Kidney epithelial cell (primary cell): ENCODE data around the gene NAPA. TPM values are rescaled to one million over a fixed set of nuclear protein-coding genes. Genes with fewer than 3 reads are reported as not detected.
A peak's percentile ranks its signal among the peaks of the same experiment; 100 is the strongest.

Experiments used
- DNase-seq: peaks from one replicate; pipeline ENCODE4 v3.0.0-alpha.2; 2010; ENCODE audit warnings: low read depth
- H3K27me3 ChIP-seq: 2 replicates; pipeline ENCODE4 v1.6.0; 2011; ENCODE audit warnings: low read length; ENCODE audit not compliant: control insufficient read depth, insufficient read depth
- H3K36me3 ChIP-seq: 2 replicates; pipeline ENCODE4 v1.5.1; 2011; ENCODE audit warnings: low read length; ENCODE audit not compliant: control insufficient read depth, insufficient read depth
- H3K4me3 ChIP-seq: 2 replicates; pipeline ENCODE4 v1.5.1; 2011; ENCODE audit warnings: low read depth, mild to moderate bottlenecking, control low read depth, low read length
- total RNA-seq: library from RNA; depleted of rRNA; stranded (reverse); fragments of >200 nt; gene quantifications from 2 replicates; pipeline ENCODE4 v1.2.3, GENCODE V29; 2015
- TF ChIP-seq, protein P1 (sequence below): IDR thresholded peaks from 2 replicates; pipeline ENCODE4 v1.5.1; 2011; ENCODE audit warnings: mild to moderate bottlenecking, moderate library complexity, low read length, control low read depth, inconsistent platforms; ENCODE audit not compliant: insufficient read depth, poor library complexity, severe bottlenecking

The NAPA gene
- total RNA-seq, 1 donor from 2014 or later = 127 TPM

DNA sequence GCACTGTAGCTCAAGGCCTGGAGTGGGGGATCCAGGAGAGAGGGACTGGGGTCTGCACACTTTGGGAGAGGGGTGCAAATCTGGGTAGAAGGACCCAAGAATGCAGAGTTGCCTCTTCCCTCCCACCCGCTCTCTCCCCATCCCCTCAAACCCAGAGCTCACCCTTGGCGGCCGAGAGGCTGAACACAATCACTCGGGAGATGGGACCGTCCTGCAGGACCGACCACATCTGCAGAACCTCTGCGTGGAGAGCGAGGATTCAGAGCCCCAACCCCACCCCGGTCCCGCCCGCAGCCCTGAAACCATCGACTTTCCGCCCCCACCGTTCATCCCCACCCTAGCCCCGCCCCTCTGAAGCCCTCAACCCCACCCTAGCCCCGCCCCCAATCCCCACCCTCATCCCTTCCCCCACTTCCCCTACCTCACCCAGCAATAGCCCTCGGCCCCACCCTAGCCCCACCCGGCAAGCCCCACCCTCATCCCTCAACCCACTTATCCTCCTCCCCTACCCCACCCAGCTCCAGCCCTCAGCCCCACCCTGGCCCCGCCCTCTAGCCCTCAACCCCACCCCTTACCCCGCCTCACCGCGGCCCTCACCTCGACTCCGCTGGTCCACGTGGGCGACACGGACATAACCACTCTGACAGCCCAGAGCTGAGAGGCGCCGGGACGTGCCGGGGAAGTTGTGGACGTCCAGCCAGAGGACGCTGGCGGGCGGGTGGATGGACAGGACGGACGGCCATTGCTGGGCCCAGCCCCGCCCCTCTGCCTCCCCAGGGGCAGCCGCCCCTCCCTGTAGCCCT is 35.0 kb downstream of the NAPA start:
- Histone ChIP-seq H3K36me3 (no peaks in the 10 kb centered on the region), H3K27me3 (peaks cover 6% of the 10 kb centered on the region), H3K4me3 (no peak overlapping the region)
- TF ChIP-seq, protein P1, sequence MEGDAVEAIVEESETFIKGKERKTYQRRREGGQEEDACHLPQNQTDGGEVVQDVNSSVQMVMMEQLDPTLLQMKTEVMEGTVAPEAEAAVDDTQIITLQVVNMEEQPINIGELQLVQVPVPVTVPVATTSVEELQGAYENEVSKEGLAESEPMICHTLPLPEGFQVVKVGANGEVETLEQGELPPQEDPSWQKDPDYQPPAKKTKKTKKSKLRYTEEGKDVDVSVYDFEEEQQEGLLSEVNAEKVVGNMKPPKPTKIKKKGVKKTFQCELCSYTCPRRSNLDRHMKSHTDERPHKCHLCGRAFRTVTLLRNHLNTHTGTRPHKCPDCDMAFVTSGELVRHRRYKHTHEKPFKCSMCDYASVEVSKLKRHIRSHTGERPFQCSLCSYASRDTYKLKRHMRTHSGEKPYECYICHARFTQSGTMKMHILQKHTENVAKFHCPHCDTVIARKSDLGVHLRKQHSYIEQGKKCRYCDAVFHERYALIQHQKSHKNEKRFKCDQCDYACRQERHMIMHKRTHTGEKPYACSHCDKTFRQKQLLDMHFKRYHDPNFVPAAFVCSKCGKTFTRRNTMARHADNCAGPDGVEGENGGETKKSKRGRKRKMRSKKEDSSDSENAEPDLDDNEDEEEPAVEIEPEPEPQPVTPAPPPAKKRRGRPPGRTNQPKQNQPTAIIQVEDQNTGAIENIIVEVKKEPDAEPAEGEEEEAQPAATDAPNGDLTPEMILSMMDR = no peak
- no peak for DNase-seq

DNA sequence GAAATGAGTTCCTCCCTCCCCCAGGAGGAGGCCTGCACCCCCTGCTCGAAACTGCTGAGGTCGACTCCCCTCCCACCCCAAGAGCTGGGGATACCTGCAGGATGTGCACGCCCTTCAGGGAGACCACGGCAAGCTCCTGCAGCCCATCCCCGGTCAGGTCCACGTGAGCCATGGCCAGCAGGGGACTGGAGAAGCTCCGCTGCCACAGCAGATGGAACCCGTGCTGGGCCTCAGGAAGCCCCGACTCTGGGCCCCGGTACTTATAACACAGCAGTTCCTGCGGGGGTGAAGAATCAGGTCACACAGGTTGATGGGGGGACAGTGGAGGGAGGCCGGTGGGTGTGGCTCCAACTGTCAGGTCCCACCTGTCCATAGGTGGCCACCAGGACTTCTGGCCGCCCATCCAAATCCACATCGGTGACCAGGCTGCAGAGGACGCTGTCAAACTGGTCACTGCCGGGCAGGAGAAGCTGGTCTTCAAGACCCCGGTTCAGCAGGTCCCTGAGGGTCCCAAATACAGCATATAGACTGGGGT is 38.4 kb downstream of the NAPA start:
- TF ChIP-seq, protein P1 = no peak
- no peak for DNase-seq
- H3K36me3 ChIP-seq = no peaks in the 10 kb centered on the region
- H3K4me3 ChIP-seq = no peak overlapping the region
- H3K27me3 ChIP-seq = peaks cover 16% of the 10 kb centered on the region

DNA sequence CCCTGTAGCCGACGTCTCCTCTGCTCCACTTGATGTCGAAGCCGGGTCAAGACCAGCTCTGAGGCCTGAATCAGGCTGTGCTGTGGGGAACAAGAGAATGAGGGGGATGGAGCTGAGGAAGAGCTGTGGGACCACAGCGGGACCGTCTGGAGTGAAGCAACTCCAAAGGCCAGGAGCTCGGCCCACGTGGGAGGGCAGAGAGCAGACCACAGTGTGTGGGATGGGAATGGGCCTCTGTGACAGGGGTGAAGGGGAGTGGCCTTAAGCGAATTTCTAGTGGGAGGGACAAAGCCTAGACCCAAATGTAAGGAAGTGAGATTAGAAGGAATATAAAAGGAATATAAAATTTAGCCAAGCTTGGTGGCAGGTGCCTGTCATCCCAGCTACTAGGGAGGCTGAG is 39.4 kb downstream of the NAPA start:
- Histone ChIP-seq H3K27me3 (peaks cover 26% of the 10 kb centered on the region), H3K4me3 (no peak overlapping the region), H3K36me3 (no peaks in the 10 kb centered on the region)
- TF ChIP-seq, protein P1 = no peak
- DNase-seq = no peak

DNA sequence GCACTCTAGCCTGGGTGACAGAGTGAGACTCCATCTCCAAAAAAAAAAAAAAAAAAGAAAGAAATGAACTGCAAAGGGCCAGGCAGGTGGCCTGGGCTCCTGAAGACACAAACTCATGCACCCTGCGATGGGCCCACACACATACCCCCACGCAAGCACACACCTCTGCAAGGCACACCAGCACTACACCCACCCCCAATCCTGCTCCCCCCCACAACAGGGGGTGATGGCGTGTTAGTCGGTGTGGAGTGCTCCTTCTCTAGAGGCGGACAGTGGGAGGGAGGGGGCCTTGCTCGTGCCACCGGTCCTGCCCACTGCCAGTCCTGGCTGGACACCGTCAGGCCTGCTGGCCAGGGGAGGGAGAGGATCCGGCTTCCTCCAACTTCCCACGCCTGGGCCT is 41.5 kb downstream of the NAPA start:
- TF ChIP-seq, protein P1 = no peak
- H3K36me3 ChIP-seq = no peaks in the 10 kb centered on the region

DNA sequence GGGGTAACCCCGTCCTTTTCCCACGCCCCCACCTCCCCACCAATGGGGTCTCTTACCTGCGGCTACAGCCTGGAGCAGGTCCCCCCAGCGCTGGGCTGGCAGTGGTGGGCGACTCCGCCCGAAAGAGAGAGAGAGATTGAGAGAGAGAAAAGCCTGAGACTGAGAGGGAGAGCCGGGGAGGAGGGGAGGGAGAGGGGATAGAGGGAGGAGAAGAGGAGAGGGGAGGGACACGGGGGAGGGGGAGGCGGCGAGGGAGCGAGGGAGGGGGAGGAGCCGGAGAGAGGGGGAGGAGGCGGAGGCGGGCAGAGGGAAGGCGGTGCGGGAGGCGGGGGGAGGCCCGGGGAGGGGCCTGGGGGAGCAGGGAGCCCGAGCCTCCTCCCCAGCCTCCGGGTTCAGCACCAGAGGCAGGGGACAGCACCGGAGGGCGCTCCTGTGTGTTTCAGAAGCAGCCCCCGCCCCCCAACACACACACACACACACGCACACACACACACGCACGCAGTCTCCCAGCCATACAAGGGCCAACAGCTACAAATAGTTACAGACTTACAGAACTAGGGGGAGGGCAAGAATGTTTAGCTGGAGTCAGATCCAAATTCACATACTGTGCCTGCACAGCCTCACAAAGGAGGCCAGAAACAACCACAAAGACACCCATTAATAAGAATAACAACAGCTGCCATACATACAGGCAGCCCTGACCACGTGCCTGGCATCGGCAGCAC is 43.0 kb downstream of the NAPA start, which contains the start of gene SLC8A2:
Gene SLC8A2 (minus strand): TSS at position 161 of the 725 bp plus-strand sequence. CDS start 5,490 bp downstream, outside the sequence.
- TF ChIP-seq, protein P1 = no peak
- Histone ChIP-seq H3K27me3 (peaks cover 52% of the 10 kb centered on the region), H3K36me3 (no peaks in the 10 kb centered on the region), H3K4me3 (no peak within 1 kb of the TSS)
- peak; percentile 9 for DNase-seq

More for the DNA sequence above, 41.5 kb downstream of the NAPA start:
- peaks cover 42% of the 10 kb centered on the region for H3K27me3 ChIP-seq
- no peak overlapping the region for H3K4me3 ChIP-seq
- DNase-seq = no peak
